Activated naive CD4-positive, alpha-beta T cell treated with anti-CD3 and anti-CD28 coated beads, Interleukin-2, amount 50 U/mL, for 24 hours (primary cell): ENCODE measurements around the gene FASN.

Source experiments
- H3K27ac Mint-ChIP-seq: one replicate; pipeline ENCODE4 v1.8.0; 2021; ENCODE audit warnings: mild to moderate bottlenecking, mixed read lengths
- H3K27me3 Mint-ChIP-seq: one replicate; pipeline ENCODE4 v1.8.0; 2021; ENCODE audit warnings: mixed read lengths
- H3K36me3 Mint-ChIP-seq: one replicate; pipeline ENCODE4 v1.8.0; 2021; ENCODE audit warnings: mixed read lengths
- H3K4me1 Mint-ChIP-seq: one replicate; pipeline ENCODE4 v1.8.0; 2021; ENCODE audit warnings: mixed read lengths
- H3K4me3 Mint-ChIP-seq: one replicate; pipeline ENCODE4 v1.8.0; 2021; ENCODE audit warnings: mild to moderate bottlenecking, mixed read lengths
- H3K9me3 Mint-ChIP-seq: one replicate; pipeline ENCODE4 v1.8.0; 2021; ENCODE audit warnings: mixed read lengths

Gene FASN

DNA sequence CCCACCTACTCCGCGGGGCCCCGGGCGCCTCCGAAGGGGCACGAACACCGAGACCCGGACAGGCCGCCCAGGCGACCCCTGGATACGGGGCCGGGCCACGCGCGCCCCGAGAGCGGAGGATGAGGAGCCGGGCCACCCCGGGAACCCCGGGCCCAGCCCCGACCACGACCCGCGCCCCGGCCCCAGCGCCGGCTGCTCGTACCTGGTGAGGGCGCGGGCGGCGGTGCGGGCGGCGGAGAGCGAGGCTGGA lies 192 bp downstream of the FASN start:
- Mint-ChIP-seq H3K9me3 (no peaks in the 10 kb centered on the region), H3K4me3 (peak overlapping the region; percentile 47), H3K27ac (no peak overlapping the region), H3K4me1 (peaks cover 7% of the 10 kb centered on the region), H3K27me3 (no peaks in the 10 kb centered on the region), H3K36me3 (peaks cover 2% of the 10 kb centered on the region)

DNA sequence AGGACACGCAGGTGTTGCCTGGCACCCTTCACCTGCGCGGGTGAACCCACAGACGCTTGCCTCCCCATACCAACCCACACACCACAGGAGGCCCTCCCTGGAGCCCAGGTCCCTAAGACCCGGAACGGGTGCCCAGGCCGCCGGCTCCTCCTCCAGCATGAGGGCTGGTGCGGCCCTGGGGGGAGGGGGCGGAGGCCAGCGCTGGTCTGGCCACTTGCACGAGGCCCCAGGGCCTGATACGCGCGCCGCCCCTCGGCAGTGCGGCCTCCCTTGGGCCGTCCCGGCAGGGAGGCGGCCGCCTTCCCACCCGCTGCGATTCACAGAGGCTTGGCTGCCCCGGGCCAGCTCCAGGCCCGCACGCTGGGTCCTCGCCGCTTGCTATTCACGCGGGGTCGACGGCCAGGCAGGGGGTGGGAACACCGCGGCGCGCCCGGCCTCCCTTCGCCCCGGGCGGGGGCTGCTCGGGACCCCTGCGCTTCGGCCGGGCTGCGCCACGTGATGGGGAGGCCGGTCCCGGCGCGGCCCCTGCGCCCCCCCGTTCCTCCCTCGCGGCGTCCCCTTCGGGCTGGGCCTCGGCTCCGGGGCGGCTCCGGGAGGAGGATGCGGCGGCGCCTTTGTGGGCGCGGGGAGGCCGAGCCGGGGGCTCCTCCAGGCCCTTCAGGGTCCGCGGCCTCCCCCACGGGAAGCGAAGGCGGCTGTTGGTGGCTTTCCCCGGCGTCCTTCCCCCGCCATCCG lies 685 bp downstream of the FASN start:
- H3K4me3 Mint-ChIP-seq, result peak overlapping the region; percentile 68
- peak overlapping the region; percentile 30 for H3K27ac Mint-ChIP-seq
- no peaks in the 10 kb centered on the region for H3K27me3 Mint-ChIP-seq

DNA sequence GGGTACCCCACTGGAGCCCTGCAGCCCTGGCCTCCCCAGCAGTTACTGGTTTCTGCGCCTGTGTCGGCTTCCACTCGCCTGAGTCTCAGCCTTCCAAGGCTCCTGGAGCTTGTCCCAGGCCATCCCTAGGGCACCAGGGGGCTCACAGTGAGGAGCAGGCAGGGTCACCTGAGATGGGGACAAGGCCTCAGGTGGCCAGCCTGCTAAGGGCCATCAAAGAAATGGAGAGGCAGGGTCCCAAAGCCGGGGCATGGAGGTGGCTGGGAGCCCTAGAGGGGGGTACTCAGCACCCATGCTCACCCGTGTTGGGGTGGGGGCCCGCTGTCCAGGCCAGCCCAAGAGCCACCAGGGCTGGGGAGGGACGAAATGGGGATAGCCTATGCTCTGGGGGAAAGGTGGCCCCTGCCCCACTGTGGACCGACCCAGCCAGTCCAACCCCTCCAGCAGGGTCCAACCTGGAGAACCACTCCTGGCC lies 1.3 kb downstream of the FASN start:
- Mint-ChIP-seq H3K4me3 (peak overlapping the region; percentile 68), H3K27ac (peak overlapping the region; percentile 30)

More for the DNA sequence above, 685 bp downstream of the FASN start:
- Mint-ChIP-seq H3K36me3 (peaks cover 2% of the 10 kb centered on the region), H3K9me3 (no peaks in the 10 kb centered on the region), H3K4me1 (peaks cover 7% of the 10 kb centered on the region)

DNA sequence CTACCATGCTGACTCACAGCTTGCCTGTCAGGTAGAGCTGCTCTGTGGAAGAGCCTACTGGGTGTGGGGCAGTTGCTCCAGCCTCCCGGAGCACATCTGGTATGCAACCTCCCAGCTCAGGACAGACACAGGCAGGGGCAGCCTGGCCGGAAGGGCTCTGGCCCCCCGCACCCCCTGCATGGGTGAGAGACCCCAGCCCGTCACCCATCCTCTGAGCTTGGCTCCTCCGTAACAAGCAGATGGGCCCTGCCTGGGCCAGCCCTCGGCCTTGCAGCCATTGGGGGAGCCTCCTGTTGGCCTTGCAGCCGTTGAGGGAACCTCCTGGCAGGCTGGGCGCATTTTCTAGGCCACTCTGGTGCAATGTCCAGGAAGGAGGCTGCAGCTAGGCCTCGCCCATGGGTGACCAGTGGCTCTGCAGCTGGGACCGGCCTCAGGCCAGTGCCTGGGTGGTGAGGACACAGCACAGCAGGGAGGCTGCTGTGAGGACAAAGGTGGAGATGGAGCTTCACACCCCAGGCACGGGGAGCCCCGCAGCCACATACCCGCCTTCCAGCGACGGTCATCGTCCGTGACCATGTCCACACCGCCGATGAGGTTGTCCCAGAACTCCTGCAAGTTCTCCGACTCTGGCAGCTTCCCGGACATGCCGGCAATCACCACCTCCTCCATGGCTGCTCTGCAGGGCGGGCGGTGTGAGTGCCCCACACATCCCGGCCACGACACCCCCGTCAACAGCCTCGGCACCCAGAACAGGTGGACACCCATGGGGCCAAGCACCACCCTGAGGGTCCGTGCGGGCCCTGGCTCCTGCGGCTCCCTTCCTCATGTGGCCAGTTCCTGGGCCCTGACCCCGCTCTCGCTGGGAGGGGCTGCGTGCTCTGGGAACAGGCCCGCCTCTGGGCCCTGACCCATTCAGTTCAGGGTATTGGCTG lies 2.0 kb downstream of the FASN start:
- no peak overlapping the region for H3K27ac Mint-ChIP-seq
- H3K27me3 Mint-ChIP-seq, result no peaks in the 10 kb centered on the region

More for the DNA sequence above, 1.3 kb downstream of the FASN start:
- Mint-ChIP-seq H3K27me3 (no peaks in the 10 kb centered on the region), H3K4me1 (peaks cover 7% of the 10 kb centered on the region), H3K9me3 (no peaks in the 10 kb centered on the region), H3K36me3 (peaks cover 2% of the 10 kb centered on the region)

DNA sequence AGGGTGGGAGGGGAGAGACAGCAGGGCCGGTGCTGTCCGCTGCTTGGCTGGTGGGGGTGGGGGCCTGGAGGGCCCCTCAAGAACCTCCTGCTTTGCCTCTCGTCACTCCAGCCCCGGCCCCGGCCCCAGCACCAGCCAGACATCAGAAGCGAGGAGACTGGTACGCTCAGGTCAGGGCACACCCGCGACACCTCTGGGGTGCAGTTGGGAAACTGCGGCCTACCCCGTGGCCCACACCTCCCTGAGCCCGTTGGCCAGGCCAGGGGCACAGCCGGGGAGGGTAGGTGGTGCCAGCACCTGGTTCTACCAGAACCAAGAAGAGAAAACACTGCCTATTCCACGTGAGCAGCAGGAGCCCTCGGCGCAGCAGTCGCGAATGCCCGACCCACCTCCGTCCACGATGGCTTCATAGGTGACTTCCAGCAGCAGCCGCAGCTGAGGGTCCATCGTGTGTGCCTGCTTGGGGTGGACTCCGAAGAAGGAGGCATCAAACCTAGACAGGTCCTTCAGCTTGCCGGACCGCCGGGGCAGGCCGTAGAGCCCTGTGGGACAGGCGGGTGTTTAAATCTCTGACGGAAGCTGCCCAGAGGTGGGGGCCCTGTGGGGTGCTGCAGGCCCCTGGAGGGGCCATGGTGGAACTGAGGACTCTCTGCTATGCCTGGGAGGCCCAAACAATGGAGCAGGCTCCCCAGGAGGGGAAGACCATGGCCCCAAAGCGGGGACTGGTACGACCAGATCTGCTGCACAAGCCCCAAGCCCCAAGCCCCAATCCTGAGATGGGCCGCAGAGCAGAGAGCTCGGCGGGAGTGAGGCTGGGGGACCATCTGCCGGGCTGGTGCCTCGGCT lies 2.9 kb downstream of the FASN start:
- Mint-ChIP-seq H3K9me3 (no peaks in the 10 kb centered on the region), H3K27me3 (no peaks in the 10 kb centered on the region), H3K4me1 (peaks cover 7% of the 10 kb centered on the region), H3K4me3 (no peak overlapping the region), H3K27ac (no peak overlapping the region), H3K36me3 (peaks cover 2% of the 10 kb centered on the region)

More for the DNA sequence above, 2.0 kb downstream of the FASN start:
- Mint-ChIP-seq H3K4me3 (peak overlapping the region; percentile 68), H3K9me3 (no peaks in the 10 kb centered on the region), H3K4me1 (peaks cover 7% of the 10 kb centered on the region), H3K36me3 (peaks cover 2% of the 10 kb centered on the region)

DNA sequence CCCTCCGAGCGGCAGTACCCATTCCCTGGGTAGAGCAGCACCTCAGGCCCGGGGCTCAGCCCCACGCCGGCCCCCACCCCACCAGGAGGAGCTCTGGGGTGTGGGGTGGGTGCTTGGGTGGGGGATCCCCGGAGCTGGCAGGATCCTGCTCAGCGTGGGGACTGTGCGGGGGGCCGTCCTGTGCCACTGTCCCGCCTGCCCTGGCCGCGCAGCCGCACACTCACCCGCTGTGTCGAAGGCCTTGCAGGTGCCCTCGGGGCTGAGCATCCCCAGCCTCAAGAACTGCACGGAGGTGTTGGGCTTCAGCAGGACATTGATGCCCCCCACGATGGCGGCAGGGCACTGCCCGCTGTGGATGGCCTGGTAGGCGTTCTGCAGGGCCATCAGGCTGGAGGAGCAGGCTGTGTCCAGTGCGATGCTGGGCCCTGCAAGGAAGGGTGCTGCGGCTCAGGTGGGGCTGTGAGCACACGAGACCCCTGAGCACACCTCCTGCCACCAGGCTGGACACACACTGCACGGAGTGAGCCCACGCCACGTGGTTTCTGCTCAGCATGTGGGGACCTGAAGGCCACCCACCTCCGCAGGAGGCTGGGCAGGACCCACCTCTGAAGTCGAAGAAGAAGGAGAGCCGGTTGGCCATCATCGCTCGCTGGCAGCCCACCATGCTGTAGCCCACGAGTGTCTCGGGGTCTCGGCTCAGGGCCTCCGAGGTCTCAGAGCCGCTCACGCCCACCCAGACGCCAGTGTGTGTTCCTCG lies 4.9 kb downstream of the FASN start:
- Mint-ChIP-seq H3K27ac (no peak overlapping the region), H3K4me1 (peaks cover 7% of the 10 kb centered on the region), H3K4me3 (no peak overlapping the region), H3K36me3 (peaks cover 2% of the 10 kb centered on the region), H3K27me3 (no peaks in the 10 kb centered on the region), H3K9me3 (no peaks in the 10 kb centered on the region)

DNA sequence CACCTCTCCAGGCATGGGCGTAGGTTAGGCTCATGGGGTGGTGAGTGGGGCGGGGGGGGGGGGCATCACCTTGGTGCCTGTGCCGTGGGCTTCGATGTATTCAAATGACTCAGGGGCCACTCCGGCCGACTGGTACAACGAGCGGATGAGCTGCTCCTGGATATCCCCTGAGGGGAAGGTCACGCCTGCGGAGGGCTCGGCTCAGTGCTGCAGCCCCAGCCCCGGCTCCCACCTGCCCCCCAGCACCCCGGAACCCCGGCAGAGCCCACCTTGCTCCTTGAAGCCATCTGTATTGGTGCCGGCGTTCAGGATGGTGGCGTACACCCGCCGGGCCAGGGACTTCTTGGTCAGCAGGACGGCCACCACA lies 5.4 kb downstream of the FASN start:
- H3K9me3 Mint-ChIP-seq, result no peaks in the 10 kb centered on the region
- H3K27me3 Mint-ChIP-seq, result no peaks in the 10 kb centered on the region
- no peak overlapping the region for H3K4me3 Mint-ChIP-seq
- H3K4me1 Mint-ChIP-seq, result peaks cover 7% of the 10 kb centered on the region
- H3K27ac Mint-ChIP-seq, result no peak overlapping the region
- H3K36me3 Mint-ChIP-seq, result peaks cover 2% of the 10 kb centered on the region

DNA sequence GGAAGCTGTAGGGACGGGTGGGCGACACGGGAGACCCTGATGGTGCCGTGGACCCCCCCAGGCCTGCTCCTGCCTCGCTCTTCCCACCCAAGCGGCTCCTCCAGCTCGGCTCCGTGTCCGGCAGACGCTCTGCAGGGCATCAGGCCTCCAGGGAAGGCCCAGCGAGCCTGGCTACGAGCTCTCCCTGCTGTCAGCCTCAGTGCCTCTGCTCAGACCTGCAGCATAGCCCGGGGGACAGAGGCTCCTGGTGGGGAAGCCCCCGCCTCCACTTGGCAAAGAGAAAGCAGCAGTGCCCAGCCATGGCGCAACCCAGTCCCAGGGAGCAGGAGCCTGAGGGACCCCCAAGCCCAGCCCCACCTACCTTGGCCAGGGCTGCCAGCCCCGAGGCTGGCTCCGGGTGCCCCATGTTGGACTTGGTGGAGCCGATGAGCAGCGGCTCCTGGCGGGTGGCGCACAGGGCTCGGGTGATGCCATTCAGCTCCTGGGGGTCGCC lies 5.9 kb downstream of the FASN start:
- no peaks in the 10 kb centered on the region for H3K27me3 Mint-ChIP-seq

DNA sequence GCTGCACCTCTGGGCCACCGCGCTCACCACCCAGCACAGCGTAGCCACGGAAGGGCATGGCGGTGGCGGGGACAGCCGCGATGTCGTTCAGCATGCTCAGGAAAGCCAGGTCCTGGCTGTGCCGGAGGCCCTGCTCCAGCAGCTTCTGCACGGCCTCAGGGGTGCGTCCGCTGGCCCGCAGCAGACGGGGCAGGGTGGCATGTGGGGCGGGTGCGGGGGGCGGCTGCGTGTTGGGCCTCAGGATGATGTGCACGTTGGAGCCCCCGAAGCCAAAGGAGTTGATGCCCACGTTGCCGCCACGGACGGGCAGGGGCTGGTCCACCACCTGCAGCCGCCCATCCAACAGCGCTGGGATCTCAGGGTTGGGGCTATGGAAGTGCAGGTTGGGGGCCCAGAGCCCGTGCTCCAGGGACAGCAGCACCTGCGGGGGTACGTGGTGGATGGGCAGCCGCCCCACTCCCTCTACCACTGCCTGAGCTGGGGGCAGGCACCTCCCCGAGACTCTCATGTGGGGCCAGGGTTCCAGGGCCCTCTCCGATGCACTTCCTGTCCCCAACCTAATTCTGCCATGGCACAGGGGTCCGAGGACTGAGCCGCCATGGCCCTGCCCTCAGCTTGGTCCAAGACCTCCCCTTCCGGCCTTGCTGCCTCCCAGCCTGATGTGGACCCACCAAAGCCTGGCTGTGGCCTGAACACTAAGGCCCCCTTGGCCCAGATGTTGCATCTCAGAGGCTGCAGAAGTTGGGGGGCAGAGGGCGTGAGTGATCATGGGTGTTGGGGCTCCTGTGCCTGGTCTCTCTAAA lies 6.6 kb downstream of the FASN start:
- no peak overlapping the region for H3K4me3 Mint-ChIP-seq
- H3K36me3 Mint-ChIP-seq, result peaks cover 2% of the 10 kb centered on the region
- H3K27me3 Mint-ChIP-seq, result no peaks in the 10 kb centered on the region
- H3K4me1 Mint-ChIP-seq, result peaks cover 7% of the 10 kb centered on the region
- H3K27ac Mint-ChIP-seq, result no peak overlapping the region
- no peaks in the 10 kb centered on the region for H3K9me3 Mint-ChIP-seq

More for the DNA sequence above, 5.9 kb downstream of the FASN start:
- Mint-ChIP-seq H3K4me3 (no peak overlapping the region), H3K4me1 (peaks cover 7% of the 10 kb centered on the region), H3K36me3 (peaks cover 2% of the 10 kb centered on the region), H3K9me3 (no peaks in the 10 kb centered on the region), H3K27ac (no peak overlapping the region)

DNA sequence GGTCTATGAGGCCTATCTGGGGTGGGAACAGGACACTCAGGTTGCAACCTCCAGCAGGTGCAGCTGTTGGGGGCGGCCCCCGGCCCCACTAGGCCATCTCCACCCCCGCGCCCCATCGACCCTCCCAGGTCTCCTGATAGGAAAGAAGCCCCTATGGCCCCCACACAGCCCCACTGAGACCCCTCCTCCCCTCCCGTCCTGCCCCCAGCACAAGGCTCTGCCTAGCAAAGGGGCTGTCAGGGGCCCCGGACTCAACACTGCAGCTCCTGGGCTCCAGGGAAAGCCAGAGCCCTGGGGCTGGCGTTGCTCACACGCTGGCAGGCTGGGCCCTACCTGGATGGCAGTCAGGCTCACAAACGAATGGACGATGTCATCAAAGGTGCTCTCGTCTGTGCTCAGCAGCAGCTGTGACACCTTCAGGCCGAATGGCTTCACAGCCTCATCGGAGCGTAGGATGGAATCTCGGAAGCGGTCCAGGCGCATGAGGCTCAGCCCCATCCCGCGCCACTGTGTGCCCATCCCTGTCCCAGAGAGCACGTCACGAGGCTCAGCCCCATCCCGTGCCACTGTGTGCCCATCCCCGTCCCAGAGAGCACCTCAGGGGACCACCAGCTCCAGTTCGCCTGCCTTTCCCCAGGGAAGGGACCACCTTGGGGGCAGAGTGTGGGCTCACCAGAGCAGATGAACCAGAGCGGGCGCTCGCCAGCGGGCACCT lies 7.3 kb downstream of the FASN start:
- peaks cover 2% of the 10 kb centered on the region for H3K36me3 Mint-ChIP-seq
- H3K27me3 Mint-ChIP-seq, result no peaks in the 10 kb centered on the region
- H3K9me3 Mint-ChIP-seq, result no peaks in the 10 kb centered on the region
- no peaks in the 10 kb centered on the region for H3K4me1 Mint-ChIP-seq
- no peak overlapping the region for H3K27ac Mint-ChIP-seq
- H3K4me3 Mint-ChIP-seq, result no peak overlapping the region

DNA sequence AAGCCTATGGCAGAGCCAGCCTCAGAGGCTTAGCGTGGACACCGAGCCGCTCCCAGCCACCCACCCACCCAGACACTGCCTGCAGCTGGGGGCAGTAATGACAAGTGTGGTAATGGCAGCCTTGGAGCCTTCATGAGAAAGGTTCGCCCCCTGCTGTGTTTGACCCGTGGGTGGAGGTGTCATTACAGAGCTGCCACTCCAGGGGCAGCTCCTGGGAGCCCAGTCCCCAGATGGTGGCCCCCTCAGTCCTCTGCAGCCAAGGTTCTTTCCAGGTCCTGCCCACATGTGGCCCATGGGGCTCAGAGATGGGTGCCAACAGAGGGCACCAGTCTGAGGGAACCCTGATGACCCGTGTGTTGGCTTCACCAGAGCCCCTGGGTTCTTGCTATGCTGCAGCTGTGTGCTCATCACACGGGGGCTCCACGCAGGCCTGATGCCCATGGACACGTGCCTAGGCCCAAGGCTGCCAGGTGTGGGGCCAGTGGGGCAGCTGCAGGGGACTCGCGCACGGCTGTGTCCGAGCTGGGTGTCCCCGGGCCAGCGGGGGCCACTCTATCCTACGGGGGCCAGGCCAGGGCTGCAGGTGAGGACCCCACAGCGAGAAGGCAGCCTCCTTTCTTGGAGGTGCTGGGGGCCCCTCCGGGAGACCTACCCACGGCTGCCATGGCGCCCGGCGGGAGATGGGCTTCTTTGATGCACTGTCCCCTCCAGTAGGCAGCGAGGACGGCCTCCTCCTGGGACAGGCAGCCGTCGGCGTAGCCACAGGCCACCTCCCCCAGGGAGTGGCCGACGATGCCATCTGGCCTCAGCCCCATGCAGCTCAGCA lies 8.1 kb downstream of the FASN start:
- Mint-ChIP-seq H3K36me3 (peaks cover 2% of the 10 kb centered on the region), H3K4me3 (no peak overlapping the region), H3K9me3 (no peaks in the 10 kb centered on the region)

DNA sequence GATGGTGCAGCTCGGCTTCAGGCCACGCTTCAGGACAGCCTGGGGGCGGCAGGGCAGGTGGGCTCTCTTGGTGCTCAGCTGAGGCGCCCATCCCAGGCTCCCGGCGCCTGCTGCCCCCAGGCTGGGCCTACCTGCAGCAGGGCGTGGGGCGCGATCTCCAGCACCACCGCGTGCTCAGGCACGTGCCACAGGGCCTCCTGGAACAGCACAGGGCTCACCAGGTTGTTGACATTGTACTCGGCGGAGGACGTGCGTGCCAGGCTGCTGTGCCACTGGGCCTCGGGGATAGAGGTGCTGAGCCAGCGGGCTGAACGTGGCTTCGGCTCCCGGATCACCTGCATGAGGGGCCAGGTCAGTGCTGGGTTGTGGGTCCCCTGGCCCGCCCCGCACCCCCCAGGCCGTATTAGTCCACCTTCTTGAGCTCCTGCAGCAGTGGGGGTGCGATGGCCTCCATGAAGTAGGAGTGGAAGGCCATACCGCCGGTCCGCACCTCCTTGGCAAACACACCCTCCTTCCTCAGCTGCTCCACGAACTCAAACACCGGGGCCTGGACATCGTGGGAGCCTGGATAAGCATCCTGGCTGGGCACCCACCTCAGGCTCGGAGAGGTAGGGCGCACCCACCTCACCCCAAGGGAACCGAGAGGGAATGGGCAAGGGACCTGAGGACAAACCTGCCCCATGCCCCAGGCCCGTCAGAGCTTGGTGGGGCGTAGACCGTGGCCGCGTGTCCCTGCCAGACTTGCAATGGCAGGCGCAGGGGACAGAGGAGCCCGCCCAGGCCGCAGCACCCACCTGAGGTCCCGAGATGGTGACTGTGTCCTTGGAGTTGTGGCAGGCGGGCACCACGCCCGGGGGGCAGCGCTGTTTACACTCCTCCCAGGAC lies 9.0 kb downstream of the FASN start:
- H3K27me3 Mint-ChIP-seq, result no peaks in the 10 kb centered on the region
- H3K27ac Mint-ChIP-seq, result no peak overlapping the region
- peaks cover 2% of the 10 kb centered on the region for H3K36me3 Mint-ChIP-seq
- no peaks in the 10 kb centered on the region for H3K9me3 Mint-ChIP-seq
- no peaks in the 10 kb centered on the region for H3K4me1 Mint-ChIP-seq
- H3K4me3 Mint-ChIP-seq, result no peak overlapping the region

More for the DNA sequence above, 8.1 kb downstream of the FASN start:
- no peaks in the 10 kb centered on the region for H3K4me1 Mint-ChIP-seq
- no peaks in the 10 kb centered on the region for H3K27me3 Mint-ChIP-seq
- H3K27ac Mint-ChIP-seq, result no peak overlapping the region
